Activated T-helper 1 cell treated with anti-CD3 and anti-CD28 coated beads, Interleukin-2, amount 50 U/mL, for 16 hours (primary cell): ENCODE measurements around the gene ANKRD24.
"Not testable (repeated sequence)": the region's sequence is repeated elsewhere in the genome, so short reads cannot be mapped to it uniquely, and the experiment has no call there.

Experiments
- DNase-seq, 2 donors: peaks; one replicate each; pipeline ENCODE4 v3.0.0-alpha.2; 2020; ENCODE audit warnings: low read depth in 1 of 2, low spot score in 1 of 2

Gene ANKRD24

GRCh38 chr19:4267901-4268815, 85.7 kb downstream of the ANKRD24 start:
- no peak for DNase-seq

- no peak for DNase-seq
Observed at GRCh38 chr19:4268816-4269430, 86.4 kb downstream of the ANKRD24 start.

GRCh38 chr19:4272894-4273293, 90.4 kb downstream of the ANKRD24 start:
- no peak for DNase-seq

- not testable (repeated sequence) for DNase-seq
Observed at GRCh38 chr19:4274321-4274686, 91.8 kb downstream of the ANKRD24 start.
